Measurements from ENCODE around the gene CST4. TPM values are rescaled to one million over a fixed set of nuclear protein-coding genes. Genes with fewer than 3 reads are reported as not detected.
"Not testable (repeated sequence)": the region's sequence is repeated elsewhere in the genome, so short reads cannot be mapped to it uniquely, and the experiment has no call there.

Gene CST4
- total RNA-seq, 2 donors from 2014 or later = not detected

DNA sequence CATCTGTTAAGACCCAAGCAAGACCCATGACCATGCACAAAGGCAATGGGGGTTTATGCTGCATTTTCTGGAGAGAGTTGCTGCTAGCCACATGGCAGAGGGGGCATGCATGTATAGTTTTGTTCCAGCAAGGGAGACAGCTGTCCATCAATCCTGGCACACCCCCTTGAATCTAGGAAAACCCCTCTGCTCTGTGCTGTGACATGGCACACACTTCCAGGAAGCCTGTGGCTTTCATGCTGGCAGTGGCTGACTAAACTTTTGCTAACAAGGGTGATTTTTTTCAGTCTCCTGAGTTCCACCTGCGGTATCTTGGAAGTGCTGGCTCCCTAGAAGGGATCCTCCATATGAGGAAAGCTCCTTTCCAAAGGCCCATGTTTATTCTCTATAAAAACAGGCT, 9.1 kb upstream of the CST4 start:
- H3K27ac ChIP-seq = no peak overlapping the region
- intact Hi-C loops (cut with DNase I) = no loop called here
- DNase-seq = no peak
- TF ChIP-seq, protein P1, sequence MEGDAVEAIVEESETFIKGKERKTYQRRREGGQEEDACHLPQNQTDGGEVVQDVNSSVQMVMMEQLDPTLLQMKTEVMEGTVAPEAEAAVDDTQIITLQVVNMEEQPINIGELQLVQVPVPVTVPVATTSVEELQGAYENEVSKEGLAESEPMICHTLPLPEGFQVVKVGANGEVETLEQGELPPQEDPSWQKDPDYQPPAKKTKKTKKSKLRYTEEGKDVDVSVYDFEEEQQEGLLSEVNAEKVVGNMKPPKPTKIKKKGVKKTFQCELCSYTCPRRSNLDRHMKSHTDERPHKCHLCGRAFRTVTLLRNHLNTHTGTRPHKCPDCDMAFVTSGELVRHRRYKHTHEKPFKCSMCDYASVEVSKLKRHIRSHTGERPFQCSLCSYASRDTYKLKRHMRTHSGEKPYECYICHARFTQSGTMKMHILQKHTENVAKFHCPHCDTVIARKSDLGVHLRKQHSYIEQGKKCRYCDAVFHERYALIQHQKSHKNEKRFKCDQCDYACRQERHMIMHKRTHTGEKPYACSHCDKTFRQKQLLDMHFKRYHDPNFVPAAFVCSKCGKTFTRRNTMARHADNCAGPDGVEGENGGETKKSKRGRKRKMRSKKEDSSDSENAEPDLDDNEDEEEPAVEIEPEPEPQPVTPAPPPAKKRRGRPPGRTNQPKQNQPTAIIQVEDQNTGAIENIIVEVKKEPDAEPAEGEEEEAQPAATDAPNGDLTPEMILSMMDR (IDR thresholded peaks at IDR 0.05) = no peak
- no peaks in the 10 kb centered on the region for H3K27me3 ChIP-seq
- H3K36me3 ChIP-seq = no peaks in the 10 kb centered on the region
- no peak overlapping the region for H3K4me3 ChIP-seq
- no peak overlapping the region for H3K9ac ChIP-seq (ENCODE audit: low read depth in 2 of 2, low read length in 2 of 2)
- no peaks in the 10 kb centered on the region for H3K9me3 ChIP-seq
- no peaks in the 10 kb centered on the region for H3K4me1 ChIP-seq

DNA sequence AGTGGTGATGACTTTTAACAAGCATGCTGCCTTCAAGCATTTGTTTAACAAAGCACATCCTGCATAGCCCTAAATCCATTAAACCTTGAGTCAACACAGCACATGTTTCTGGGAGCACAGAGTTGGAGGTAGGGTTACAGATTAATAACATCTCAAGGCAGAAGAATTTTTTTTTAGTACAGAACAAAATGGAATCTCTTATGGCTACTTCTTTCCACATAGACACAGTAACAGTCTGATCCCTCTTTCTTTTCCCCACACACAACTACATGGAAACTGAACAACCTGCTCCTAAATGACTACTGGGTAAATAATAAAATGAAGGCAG, 6.2 kb upstream of the CST4 start:
- H3K9ac ChIP-seq (ENCODE audit: low read depth in 2 of 2, low read length in 2 of 2); H3K36me3 ChIP-seq; H3K4me1 ChIP-seq; DNase-seq; H3K27ac ChIP-seq; intact Hi-C loops (cut with DNase I); H3K27me3 ChIP-seq; H3K9me3 ChIP-seq; H3K4me3 ChIP-seq: not testable (repeated sequence)

DNA sequence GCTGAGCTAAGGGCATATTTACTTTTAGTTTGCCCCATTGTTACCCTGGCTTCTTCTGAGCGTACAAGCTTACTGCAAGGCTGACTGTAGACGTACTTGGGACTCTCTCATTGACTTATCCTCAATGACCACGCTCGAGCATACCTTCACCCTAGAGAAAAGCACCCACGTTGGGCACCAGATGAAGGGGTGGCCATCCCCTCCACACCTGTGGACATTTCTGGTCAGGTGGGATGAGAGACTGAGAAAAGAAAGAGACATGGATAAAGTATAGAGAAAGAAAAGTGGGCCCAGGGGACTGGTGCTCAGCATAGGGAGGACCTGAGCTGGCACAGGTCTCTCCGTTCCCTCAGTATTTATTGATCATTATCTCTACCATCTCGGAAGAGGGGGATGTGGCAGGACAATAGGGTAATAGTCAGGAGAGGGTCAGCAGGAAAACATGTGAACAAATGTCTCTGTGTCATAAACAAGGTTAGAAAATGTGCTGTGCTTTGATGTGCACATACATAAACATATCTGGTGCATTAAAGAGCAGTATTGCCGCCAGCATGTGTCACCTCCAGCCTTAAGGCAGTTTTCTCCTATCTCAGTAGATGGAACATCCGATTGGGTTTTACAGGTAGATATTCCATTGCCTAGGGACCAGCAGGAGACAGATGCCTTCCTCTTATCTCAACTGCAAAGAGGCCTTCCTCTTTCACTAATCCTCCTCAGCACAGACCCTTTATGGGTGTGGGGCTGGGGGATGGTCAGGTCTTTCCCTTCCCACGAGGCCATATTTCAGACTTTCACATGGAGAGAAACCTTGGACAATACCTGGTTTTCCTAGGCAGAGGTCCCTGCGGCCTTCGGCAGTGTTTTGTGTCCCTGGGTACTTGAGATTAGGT, 5.6 kb upstream of the CST4 start:
- H3K9ac ChIP-seq (ENCODE audit: low read depth in 2 of 2, low read length in 2 of 2); DNase-seq; H3K27ac ChIP-seq; H3K4me3 ChIP-seq; H3K36me3 ChIP-seq; H3K4me1 ChIP-seq; H3K9me3 ChIP-seq; intact Hi-C loops (cut with DNase I); H3K27me3 ChIP-seq: not testable (repeated sequence)

DNA sequence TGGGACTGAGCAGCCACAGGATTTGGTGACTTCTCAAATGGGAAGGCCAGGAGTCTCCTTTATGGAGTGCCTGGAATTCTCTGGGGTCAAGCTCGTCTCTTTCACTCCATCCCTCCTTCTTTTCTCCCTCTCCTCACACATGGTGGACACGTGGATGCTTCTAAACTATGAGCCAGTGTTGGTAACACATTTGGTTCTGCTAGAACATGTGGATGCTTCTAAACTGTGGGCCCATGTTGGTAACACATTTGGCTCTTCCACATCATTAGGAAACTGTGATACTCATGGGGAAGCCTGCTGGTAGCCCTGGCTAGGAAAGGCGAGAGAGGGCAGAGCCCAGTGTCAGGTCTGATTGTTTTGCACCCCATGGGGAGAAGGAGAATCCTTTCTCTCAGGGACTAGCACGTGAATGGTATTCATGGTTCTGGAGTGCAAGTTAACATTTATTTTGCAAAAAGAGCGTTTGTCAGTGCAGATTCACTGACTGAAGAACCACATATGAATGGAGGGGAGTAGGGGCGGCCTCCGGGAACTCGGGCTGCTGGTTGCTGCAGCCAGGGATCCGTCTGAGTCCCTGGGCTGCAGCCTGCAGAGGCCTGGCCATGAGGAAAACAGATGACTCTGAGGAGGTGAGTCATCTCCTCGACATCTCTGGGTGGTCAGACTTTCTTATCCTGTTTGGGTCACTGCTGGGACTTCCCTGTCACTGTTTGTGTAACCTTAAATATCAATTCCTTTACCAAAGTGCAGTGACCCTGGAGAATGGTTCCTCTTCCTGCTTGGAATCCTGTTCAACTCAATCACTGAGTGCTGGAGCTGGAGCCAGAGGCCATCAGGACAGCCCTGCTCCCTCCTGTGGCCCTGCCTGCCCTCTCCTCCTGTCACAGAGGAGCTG, 4.1 kb upstream of the CST4 start:
- H3K27me3 ChIP-seq; H3K4me3 ChIP-seq; H3K36me3 ChIP-seq; H3K4me1 ChIP-seq; H3K9ac ChIP-seq (ENCODE audit: low read depth in 2 of 2, low read length in 2 of 2); H3K9me3 ChIP-seq; H3K27ac ChIP-seq; DNase-seq; intact Hi-C loops (cut with DNase I): not testable (repeated sequence)

DNA sequence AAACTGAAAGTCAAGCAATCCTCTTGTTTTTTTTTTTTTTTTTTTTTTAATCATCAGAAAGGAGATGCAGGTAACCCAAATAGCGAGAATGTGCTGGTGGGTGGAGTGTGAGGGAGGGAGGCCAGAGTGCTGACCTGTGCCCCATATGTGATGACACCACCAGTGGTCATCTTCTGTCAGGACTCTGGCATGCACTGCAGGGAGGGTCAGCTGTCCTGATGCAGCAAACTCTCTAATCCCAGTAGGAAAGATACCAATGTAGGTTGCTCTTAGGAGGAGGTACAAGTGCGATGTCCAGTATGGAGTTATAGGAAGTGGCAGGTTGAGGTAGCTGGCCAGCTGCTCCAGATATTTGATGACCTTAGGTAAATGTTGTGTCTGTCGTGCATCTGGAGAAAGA, 2.8 kb upstream of the CST4 start:
- intact Hi-C loops (cut with DNase I) = no loop called here
- no peaks in the 10 kb centered on the region for H3K36me3 ChIP-seq
- DNase-seq = no peak
- H3K9me3 ChIP-seq = no peaks in the 10 kb centered on the region
- H3K4me3 ChIP-seq = no peak overlapping the region
- no peak overlapping the region for H3K9ac ChIP-seq (ENCODE audit: low read depth in 2 of 2, low read length in 2 of 2)
- H3K4me1 ChIP-seq = no peaks in the 10 kb centered on the region
- H3K27ac ChIP-seq = no peak overlapping the region
- no peaks in the 10 kb centered on the region for H3K27me3 ChIP-seq
- TF ChIP-seq, protein P1 (IDR thresholded peaks at IDR 0.05) = no peak

DNA sequence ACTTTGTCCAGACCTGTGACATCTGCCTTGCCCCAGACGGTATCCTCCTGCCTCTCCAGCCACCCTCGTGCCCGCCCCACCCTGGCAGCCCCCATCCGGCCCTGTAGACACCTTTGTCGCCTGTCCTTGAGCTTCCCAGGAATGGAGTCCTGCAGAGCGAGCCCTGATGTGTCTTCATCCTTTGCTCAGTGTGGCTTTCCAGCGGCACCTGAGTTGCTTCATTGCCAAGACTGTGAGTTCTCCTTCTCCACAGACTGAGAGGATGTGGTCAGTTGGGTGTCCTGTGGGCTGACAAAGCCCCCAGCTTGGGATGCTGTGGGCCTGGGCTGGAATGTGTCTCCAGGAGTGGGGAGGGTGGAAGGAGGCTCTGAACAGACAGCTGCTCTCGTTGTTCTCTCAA, 1.7 kb upstream of the CST4 start:
- Histone ChIP-seq H3K27ac (no peak overlapping the region), H3K27me3 (no peaks in the 10 kb centered on the region), H3K9me3 (no peaks in the 10 kb centered on the region), H3K9ac (ENCODE audit: low read depth in 2 of 2, low read length in 2 of 2) (no peak overlapping the region), H3K36me3 (no peaks in the 10 kb centered on the region), H3K4me1 (no peaks in the 10 kb centered on the region), H3K4me3 (no peak overlapping the region)
- intact Hi-C loops (cut with DNase I) = no loop called here
- no peak for DNase-seq
- TF ChIP-seq, protein P1 (IDR thresholded peaks at IDR 0.05) = no peak

DNA sequence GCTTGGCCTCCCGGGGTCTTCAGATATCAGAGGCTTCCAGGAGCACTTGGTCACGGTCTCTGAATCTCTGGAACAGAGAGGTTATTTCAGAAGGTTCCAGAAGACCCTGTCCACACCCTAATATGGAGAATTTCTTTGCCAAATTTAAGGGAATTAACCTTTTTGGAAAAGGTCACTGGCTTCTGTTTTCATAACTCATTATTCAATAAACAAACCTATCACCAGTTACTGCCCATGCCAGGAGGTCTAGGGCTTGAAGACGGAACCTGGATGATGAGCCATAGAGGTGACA, 507 bp upstream of the CST4 start:
- H3K9me3 ChIP-seq = no peaks in the 10 kb centered on the region
- no peak overlapping the region for H3K4me3 ChIP-seq
- intact Hi-C loops (cut with DNase I) = no loop called here
- TF ChIP-seq, protein P1 (IDR thresholded peaks at IDR 0.05) = no peak
- no peaks in the 10 kb centered on the region for H3K4me1 ChIP-seq
- H3K9ac ChIP-seq (ENCODE audit: low read depth in 2 of 2, low read length in 2 of 2) = no peak overlapping the region
- no peak for DNase-seq
- no peaks in the 10 kb centered on the region for H3K27me3 ChIP-seq
- no peaks in the 10 kb centered on the region for H3K36me3 ChIP-seq
- no peak overlapping the region for H3K27ac ChIP-seq

Data from colonic mucosa (tissue), 4 donors.